Spinal cord (tissue), 10 donors: ENCODE results near the gene LAMB4. TPM values are rescaled to one million over a fixed set of nuclear protein-coding genes. Genes with fewer than 3 reads are reported as not detected.

Source experiments
- DNase-seq, 6 donors: peaks; one replicate each; pipeline versions ENCODE4 v3.0.0 to v3.0.0-alpha.2; 2013 to 2015; ENCODE audit warnings: low spot score in 6 of 6, low read depth in 4 of 6
- H3K27ac ChIP-seq: one replicate; pipeline ENCODE4 v1.5.1; 2013; ENCODE audit warnings: low read depth, low read length, control low read depth
- H3K27me3 ChIP-seq: one replicate; pipeline ENCODE4 v1.6.1; 2013; ENCODE audit warnings: low read length; ENCODE audit not compliant: control insufficient read depth, insufficient read depth
- H3K36me3 ChIP-seq: one replicate; pipeline ENCODE4 v1.6.1; 2013; ENCODE audit warnings: low read length; ENCODE audit not compliant: control insufficient read depth, insufficient read depth
- H3K4me1 ChIP-seq: one replicate; pipeline ENCODE4 v1.6.1; 2013; ENCODE audit warnings: low read length; ENCODE audit not compliant: control insufficient read depth, insufficient read depth
- H3K4me3 ChIP-seq: one replicate; pipeline ENCODE4 v1.5.1; 2013; ENCODE audit warnings: low read depth, low read length, control low read depth
- H3K9me3 ChIP-seq: one replicate; pipeline ENCODE4 v1.6.1; 2013; ENCODE audit warnings: low read length; ENCODE audit not compliant: control insufficient read depth, insufficient read depth
- WGBS: methylation state at CpG from one replicate; pipeline ENCODE4 v1.1.5; 2013; ENCODE audit warnings: missing lambda C conversion rate; ENCODE audit not compliant: insufficient coverage; 5-methylcytosine and 5-hydroxymethylcytosine counted together
- polyA plus RNA-seq, 2 donors: library from polyadenylated mRNA; unstranded; fragments of 120-200 nt; gene quantifications; one replicate each; pipeline ENCODE4 v1.2.1, GENCODE V29; 2013; ENCODE audit not compliant: insufficient read length in 2 of 2
- total RNA-seq, 2 donors: library from RNA; depleted of rRNA in 1 of 2; stranded (reverse); fragments of 120-200 nt in 1 of 2; fragments of >200 nt in 1 of 2; gene quantifications; one replicate each; pipeline versions ENCODE4 v1.2.3 to v1.2.4, GENCODE V29; 2013 to 2014
- donor health status: healthy.

Gene LAMB4
- total and polyA plus RNA-seq, 4 donors, result 0.19 to 0.50 (median 0.29) TPM

DNA sequence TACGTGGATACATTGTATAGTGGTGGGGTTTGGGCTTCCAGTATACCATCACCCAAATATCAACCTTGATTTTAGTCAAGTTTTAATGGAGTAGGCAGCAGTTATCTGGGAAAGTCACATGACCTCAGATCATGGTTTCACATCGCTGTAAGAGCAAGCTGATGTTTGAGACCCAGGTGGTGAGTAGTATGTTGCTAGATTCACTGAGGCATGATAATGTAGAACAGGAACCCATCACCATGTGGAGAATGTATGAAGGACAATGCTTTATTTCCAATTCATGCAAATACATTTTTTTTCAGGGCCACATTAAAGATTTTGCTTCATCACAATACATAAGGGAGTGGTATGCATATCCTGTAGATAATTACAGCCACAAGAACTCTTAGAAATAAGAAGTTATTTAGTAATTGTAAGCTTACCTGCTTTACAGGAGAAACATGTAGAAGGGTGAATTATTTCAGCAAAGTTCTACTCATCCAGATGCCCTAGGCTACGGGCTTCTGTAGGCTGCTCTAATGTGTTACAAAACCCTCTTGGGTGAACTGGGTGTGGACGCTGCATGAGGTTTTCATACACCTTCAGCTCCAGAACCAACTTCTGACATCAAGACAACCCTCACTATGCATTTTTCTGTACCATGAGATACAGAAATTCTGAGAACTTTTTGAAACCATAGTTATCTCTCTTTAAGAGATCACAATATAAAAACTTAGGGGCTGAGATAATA, 27.6 kb upstream of the LAMB4 start:
- H3K9me3 ChIP-seq, result no peaks in the 10 kb centered on the region
- no peak overlapping the region for H3K27ac ChIP-seq
- WGBS, result no CpG with 5 or more reads among the region's 4 CpGs

GRCh38 chr7:108156897-108157605, 26.9 kb upstream of the LAMB4 start:
- WGBS, result no CpG with 5 or more reads among the region's 3 CpGs

More for the DNA sequence above, 27.6 kb upstream of the LAMB4 start:
- Histone ChIP-seq H3K4me1 (no peaks in the 10 kb centered on the region), H3K36me3 (no peaks in the 10 kb centered on the region), H3K27me3 (no peaks in the 10 kb centered on the region), H3K4me3 (no peak overlapping the region)
- DNase-seq, result no peak

GRCh38 chr7:108152198-108152597, 22.0 kb upstream of the LAMB4 start:
- no peaks in the 10 kb centered on the region for H3K36me3 ChIP-seq
- H3K9me3 ChIP-seq, result no peaks in the 10 kb centered on the region
- H3K4me1 ChIP-seq, result no peaks in the 10 kb centered on the region
- no peak overlapping the region for H3K27ac ChIP-seq
- no peak overlapping the region for H3K4me3 ChIP-seq
- no peak for DNase-seq
- H3K27me3 ChIP-seq, result no peaks in the 10 kb centered on the region
- WGBS, result 44% methylated on average over 2 of the region's 3 CpGs

More at GRCh38 chr7:108156897-108157605, 26.9 kb upstream of the LAMB4 start:
- no peaks in the 10 kb centered on the region for H3K27me3 ChIP-seq
- H3K36me3 ChIP-seq, result no peaks in the 10 kb centered on the region
- no peak overlapping the region for H3K4me3 ChIP-seq
- no peaks in the 10 kb centered on the region for H3K4me1 ChIP-seq
- no peak for DNase-seq
- no peaks in the 10 kb centered on the region for H3K9me3 ChIP-seq
- H3K27ac ChIP-seq, result no peak overlapping the region

- H3K36me3 ChIP-seq, result no peaks in the 10 kb centered on the region
- DNase-seq, result no peak
- H3K4me1 ChIP-seq, result peaks cover 6% of the 10 kb centered on the region
- H3K27me3 ChIP-seq, result no peaks in the 10 kb centered on the region
- H3K9me3 ChIP-seq, result no peaks in the 10 kb centered on the region
- H3K4me3 ChIP-seq, result no peak overlapping the region
- WGBS, result 66% methylated on average over 4 of the region's 6 CpGs
- no peak overlapping the region for H3K27ac ChIP-seq
These were observed 19.7 kb upstream of the LAMB4 start for GRCh38 chr7:108149908-108150307.

DNA sequence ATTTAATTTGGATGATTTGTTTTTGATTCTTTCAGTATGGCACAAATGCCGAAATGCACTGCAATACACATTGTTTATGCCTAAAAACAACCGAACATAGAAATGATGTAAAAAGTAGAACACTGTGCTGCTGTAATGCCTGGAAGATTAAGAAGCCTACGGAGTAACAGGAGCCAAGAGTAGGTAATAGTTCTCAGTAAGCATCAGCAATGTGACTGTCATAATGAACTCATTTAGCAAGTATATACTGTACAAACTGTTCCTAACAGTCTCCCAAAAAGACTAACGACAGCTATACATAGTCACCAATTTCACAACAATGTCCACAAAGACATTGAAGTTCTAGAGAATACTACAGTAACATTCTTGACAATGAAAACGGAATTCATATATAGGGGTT, 19.0 kb upstream of the LAMB4 start:
- 93% methylated on average over 2 of the region's 5 CpGs for WGBS
- Histone ChIP-seq H3K9me3 (no peaks in the 10 kb centered on the region), H3K36me3 (no peaks in the 10 kb centered on the region), H3K4me1 (peaks cover 6% of the 10 kb centered on the region), H3K27me3 (no peaks in the 10 kb centered on the region), H3K4me3 (no peak overlapping the region), H3K27ac (no peak overlapping the region)
- no peak for DNase-seq

DNA sequence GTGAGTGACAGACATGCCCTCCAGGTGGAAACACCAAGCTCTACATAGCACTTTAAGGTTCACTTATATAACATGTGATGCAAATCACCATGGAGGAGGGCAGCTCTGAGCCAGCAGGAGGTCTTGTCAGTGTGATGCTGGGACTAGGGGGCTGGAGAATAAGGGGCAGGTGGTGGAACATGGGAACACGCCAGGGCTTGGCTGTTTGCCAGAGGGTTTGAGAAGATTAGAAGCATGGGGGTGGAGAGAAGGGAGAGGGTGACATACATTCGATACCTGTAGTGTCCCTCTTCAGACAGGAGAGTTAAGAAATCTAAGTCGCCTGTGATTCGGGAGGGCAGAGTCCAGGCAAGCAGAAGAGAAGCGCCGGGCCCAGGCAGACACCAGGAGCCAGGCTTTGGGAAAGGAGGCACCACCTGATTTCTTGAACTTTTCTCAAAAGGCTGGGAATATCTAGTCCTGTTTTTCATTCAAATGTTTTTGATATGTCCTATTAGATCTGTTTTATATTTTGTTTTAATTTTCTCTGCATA, 16.9 kb upstream of the LAMB4 start:
- Histone ChIP-seq H3K4me1 (peaks cover 6% of the 10 kb centered on the region), H3K9me3 (no peaks in the 10 kb centered on the region), H3K4me3 (no peak overlapping the region), H3K27ac (no peak overlapping the region), H3K36me3 (no peaks in the 10 kb centered on the region), H3K27me3 (no peaks in the 10 kb centered on the region)
- peak in 2 of 6 donors; percentile 9 to 24 for DNase-seq
- 80% methylated on average over 6 of the region's 6 CpGs for WGBS

GRCh38 chr7:108146070-108146842, 16.1 kb upstream of the LAMB4 start:
- Histone ChIP-seq H3K4me1 (peaks cover 6% of the 10 kb centered on the region), H3K27me3 (no peaks in the 10 kb centered on the region), H3K36me3 (no peaks in the 10 kb centered on the region), H3K4me3 (peak overlapping the region; percentile 46), H3K9me3 (no peaks in the 10 kb centered on the region), H3K27ac (no peak overlapping the region)
- 3% methylated on average over 4 of the region's 12 CpGs for WGBS
- peak; percentile 67 to 96 (median 78) for DNase-seq

- no peaks in the 10 kb centered on the region for H3K27me3 ChIP-seq
- 70% methylated on average over 3 of the region's 8 CpGs for whole genome bisulfite sequencing
- H3K4me1 ChIP-seq, result peaks cover 6% of the 10 kb centered on the region
- H3K9me3 ChIP-seq, result no peaks in the 10 kb centered on the region
- no peak overlapping the region for H3K27ac ChIP-seq
- no peak for DNase-seq
- H3K36me3 ChIP-seq, result no peaks in the 10 kb centered on the region
- H3K4me3 ChIP-seq, result no peak overlapping the region
These were observed 15.2 kb upstream of the LAMB4 start for GRCh38 chr7:108145401-108145800.

GRCh38 chr7:108144931-108145330, 14.8 kb upstream of the LAMB4 start:
- peaks cover 6% of the 10 kb centered on the region for H3K4me1 ChIP-seq
- WGBS, result no CpG with 5 or more reads among the region's 3 CpGs
- no peaks in the 10 kb centered on the region for H3K36me3 ChIP-seq
- no peak overlapping the region for H3K4me3 ChIP-seq
- DNase-seq, result no peak
- no peak overlapping the region for H3K27ac ChIP-seq
- no peaks in the 10 kb centered on the region for H3K9me3 ChIP-seq
- H3K27me3 ChIP-seq, result no peaks in the 10 kb centered on the region
